HG02943 (cell line): ENCODE data around the gene AIFM3.
"Not testable (repeated sequence)": the region's sequence is repeated elsewhere in the genome, so short reads cannot be mapped to it uniquely, and the experiment has no call there.

ENCODE experiments used
- ATAC-seq: cut with Tn5 transposase; IDR thresholded peaks from one replicate; pipeline ENCODE4 v1.9.1; 2021; ENCODE audit warnings: mild to moderate bottlenecking, low read depth, moderate library complexity; ENCODE audit not compliant: unreplicated experiment

The AIFM3 gene

DNA sequence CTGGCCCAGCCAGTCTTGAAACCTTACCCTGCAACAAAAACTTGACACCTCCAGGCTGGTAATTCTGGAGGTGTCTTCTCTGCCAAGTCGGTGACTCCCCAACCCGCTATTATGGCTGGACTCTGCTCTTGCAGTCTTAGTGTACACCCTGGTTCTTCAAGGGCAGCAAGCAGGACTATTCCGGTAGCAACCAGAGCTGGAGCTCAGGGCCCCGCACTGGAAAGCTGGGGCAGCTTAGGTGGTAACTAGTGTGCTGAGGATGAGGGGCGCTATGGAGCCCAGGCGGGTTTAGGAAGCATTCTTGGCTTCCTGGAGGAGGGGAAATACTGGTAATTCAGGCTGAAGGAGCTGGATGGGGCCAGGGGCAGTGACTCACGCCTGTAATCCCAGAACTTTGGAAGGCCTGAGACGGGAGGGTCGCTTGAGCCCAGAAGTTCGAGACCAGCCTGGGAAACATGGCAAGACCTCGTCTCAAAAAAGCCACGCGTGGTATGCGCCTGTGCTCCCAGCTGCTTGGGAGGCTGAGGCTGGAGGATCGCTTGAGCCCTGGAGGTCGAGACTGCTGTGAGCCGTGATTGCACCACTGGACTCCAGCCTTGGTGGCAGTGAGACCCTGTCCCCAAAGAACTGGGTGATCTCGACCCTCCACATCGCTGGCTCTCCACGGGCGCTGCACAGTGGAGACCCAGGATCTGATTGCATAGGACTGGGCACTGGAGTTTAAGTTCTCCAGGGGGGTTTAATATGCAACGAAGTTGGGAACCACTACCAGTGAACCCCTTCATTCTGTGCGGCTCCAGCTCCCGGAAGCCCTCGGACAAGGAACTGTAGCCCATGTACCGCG, 10.6 kb upstream of the AIFM3 start:
- no peak for ATAC-seq

DNA sequence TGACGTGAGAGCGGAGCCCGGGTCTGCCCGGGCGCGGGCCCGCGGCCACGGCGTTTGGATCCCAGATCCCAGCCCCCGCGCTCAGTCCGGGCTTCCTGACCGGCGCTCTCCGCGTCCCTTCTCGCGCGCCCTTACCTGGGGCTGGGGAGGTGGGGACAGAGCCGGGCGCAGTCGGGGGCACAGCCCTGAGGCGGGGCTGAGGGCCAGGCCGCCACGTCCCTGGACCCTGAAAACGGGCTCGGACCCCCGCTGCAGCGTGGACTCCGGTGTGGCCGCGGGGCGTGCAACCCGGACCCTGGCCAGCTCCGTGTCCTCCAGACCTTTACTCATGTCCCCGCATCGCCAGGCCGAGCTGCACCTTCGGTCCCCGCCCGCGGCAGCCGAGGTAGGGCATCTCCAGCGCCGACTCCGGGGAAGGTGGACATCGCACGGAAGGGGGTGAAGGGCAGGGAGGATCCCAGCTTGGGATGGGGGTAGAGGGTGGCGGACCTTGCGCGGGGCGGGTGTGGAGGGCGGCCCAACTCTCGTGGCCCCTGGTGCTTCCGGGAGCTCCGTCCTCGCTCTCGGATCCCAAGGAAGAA, 9.9 kb upstream of the AIFM3 start:
- no peak for ATAC-seq

GRCh38 chr22:20957683-20958431, 9.2 kb upstream of the AIFM3 start:
- ATAC-seq: no peak

DNA sequence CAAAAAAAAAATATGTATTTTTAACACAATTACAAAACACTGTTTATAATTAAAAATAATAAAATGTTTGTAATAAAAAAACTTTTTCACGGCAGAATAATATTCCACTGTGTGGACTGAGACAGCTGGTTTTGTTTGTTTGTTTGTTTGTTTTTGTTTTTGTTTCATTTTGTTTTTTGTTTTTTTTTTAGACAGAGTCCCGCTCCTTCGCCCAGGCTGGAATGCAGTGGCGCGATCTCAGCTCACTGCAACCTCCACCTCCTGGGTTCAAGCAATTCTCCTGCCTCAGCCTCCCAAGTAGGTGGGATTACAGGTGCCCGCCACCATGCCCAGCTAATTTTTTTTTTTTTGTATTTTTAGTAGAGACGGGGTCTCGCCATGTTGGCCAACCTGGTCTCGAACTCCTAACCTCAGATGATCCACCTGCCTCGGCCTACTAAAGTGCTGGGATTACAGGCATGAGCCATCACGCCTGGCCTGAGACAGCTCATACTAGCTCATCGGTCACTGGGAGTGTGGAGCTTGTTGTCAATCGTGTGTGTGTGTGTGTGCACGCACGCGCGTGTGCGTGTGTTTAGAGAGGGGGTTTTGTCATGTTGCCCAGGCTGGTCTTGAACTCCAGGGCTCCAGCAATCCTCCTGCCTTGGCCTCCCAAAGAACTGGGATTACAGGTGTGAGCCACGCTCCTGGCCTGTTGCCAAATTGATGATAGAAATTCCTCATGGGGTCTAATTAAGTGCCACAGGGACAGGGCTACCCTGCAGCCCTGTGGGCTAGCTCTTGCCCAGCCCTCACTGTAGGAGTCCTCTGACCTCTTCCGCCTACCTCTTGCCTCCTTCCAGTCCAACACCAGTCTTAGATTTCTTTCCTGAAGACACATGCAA, 7.2 kb upstream of the AIFM3 start:
- ATAC-seq: no peak

- ATAC-seq: no peak
Measured at GRCh38 chr22:20960609-20961008, 6.4 kb upstream of the AIFM3 start.

DNA sequence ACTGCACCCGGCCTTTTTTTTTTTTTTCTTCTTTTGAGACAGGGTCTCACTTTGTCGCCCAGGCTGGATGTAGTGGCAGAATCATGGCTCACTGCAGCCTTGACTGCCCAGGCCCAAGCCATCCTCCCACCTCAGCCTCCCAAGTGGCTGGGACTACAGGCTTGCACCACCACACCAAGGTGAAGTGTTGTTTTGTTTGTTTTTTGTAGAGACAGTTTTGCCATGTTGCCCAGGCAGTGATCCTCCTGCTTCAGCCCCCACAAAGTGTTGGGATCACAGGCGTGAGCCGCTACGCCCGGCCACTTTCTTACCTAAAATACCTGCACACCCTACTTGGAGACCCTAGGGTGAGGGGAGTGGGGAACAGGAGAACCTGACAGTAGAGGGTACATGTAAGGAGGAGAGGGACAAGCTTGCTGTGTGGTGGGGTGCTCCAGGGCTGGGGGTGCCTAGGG, 4.5 kb upstream of the AIFM3 start:
- ATAC-seq: no peak

DNA sequence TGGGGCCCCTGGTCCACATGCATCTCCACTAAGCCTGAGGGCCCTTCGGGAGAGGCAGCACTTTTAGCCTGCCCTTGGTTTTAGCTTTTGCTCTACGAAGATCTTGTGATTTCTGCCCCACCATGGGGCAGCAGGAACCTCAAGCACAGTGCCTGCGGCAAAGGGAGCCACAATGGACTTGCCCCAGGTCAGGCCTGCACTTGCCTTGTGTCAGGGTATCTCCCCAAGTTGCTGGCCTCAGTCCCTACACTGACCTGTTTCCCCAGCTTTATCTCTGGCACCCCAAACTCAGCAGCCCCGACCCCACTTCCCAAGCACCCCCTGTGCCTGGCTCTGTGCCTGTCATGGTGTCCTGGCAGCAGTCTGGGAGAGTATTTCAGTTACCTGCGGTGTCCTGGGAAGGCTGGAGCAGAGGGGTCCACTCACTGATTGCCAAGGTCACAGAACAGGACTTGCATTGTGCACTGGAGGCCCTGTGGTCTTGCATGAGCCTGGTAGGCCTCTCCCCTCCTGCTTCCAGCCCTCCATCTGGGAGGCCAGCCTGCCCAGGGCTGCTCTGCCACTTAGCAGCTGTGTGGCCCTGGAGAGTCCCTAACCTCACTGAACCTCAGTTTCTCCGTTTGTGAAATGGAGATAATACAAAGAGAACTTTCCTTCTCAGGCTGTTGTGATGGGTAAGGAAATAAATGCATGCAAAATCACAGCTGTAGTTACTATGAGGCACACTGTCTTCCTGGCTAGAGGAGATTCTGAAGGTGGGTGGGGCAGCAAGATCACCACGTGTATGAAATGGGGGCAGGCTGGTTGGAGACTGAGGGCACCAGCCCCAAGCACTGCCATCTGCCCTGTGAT, 3.6 kb upstream of the AIFM3 start:
- no peak for ATAC-seq

- ATAC-seq: no peak
Measured at GRCh38 chr22:20964090-20964798, 2.8 kb upstream of the AIFM3 start.

DNA sequence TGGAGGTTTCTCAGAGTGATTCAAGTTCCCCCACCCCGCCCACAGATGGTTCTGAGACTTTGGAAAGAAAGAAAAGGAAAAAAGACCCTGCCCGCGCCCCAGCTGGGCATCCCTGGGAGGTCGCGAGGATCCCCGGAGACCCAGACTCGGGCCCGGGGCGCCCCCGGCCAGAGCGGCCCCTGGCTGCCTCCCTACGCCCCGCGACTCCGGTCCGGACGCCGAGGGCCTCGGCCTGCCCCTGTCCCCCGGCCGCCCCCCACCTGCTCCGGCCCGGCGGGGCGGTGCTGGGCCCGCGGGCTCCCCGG, 2.3 kb upstream of the AIFM3 start:
- no peak for ATAC-seq

DNA sequence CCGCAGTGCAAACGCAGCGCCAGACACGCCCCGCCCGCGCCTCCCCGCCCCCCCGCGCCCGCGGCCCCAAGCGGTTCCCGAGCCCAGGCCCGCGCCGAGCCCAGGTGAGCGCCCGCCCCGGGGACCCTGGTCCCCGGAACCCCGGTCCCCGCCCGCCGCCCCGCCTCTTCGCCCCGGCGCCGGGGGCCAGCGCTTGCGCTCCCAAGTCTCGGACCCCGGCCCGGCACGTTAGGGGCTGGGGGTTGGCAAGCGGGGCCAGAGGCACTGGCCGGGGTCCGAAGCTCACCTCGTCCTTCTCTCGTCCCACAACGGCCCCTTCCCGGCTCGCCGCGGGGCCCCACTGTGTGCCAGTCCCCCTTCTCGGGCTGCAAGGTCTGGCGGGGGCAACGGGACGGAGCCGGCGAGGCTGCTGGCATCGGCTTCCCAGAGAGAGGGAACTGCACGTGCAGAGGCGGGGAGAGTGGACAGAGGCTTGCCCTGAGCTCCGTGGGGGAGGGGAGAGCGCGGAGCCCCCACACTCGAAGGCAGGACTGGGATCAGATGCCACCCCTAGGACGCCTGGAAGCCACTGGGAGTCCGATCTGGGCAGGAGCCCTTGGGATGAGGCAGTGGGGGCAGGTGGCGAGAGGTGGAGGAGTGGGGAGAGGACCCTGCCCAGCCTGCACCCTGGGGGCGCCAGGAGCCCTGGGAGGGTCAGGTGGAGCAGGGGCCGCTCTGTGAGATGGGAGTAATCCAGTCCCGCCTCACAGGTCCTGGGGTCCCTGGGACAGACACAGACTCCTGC, 1.8 kb upstream of the AIFM3 start:
- no peak for ATAC-seq

DNA sequence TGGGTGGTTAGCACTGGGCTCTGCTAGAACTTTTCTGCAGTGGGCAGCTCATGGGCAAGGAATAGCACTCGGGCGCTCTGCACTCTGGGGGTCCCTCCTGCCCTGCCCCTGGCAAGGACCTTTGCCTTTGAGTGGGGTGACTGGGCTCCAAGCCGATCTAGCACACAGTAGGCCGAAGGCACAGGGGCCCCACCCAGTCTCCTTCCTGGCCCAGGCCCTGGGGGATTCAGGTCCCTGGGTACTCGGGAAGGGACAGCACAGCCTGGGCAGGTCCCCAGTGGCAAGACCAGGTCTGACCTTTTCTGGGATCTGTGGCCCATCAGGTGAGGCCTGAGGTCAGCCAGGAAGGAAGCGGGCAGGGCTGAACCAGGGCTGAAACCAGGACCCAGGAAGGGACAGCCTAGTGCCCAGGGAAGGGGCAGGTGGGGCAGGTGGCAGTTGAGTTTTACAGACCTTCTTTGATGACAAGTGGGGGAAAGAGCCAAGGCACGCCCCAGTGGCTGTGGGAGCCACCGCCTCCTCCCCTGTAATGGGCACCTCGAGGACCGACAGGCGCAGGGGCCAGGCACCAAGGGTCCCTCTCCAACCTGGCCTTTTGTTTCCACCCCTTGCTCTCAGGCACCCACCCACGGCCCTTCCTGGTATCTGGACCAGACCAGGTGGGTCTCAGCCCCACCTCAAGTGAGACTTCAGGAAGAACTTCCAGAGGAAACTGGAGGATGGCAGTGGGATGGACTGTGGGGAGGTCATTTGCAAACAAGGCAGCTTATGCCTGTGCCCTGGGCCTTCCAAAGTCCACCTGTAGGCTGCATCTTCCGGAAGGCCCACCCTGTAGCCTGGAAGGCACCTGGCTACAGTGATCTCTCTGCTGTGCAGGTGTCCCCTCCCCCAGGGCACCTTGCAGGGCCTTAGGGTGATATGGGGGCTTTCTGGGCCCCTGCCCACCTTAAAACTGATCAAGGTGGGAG, 883 bp upstream of the AIFM3 start:
- no peak for ATAC-seq

- no peak for ATAC-seq
Measured at GRCh38 chr22:20967697-20968211, 699 bp downstream of the AIFM3 start.

DNA sequence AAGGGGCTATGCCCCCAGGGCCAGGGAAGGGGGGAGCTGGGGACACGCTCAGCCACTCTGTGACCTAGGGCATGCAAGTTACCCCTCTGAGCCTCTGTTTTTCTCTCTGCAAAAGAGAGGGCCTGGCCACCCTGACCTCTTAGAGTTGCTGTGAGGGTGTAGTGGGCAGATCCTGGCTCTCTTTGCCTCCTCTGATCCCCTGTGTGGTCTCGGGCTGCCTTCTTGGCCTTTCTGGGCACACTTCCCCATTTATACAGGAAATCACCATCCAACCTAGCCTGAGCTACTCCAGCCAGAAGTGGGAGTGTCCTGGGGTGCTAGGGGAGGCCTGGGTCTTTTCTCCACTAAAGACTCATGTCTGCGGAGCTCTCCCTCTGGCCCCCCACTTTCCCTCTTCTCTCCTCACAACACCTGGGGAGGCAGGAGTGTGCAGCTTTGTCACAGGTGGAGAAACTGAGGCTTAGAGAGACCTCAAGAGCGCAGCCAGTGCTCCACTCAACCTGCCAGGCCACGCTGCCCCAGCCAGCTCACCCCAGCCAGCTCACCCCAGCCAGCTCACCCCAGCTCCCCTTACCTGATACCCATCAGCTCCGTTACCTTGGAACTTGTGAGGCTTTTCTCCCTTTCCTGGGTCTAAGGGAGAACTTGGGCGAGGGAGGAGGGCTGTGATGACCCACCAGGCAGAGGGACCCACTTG, 1.4 kb downstream of the AIFM3 start:
- ATAC-seq: no peak

DNA sequence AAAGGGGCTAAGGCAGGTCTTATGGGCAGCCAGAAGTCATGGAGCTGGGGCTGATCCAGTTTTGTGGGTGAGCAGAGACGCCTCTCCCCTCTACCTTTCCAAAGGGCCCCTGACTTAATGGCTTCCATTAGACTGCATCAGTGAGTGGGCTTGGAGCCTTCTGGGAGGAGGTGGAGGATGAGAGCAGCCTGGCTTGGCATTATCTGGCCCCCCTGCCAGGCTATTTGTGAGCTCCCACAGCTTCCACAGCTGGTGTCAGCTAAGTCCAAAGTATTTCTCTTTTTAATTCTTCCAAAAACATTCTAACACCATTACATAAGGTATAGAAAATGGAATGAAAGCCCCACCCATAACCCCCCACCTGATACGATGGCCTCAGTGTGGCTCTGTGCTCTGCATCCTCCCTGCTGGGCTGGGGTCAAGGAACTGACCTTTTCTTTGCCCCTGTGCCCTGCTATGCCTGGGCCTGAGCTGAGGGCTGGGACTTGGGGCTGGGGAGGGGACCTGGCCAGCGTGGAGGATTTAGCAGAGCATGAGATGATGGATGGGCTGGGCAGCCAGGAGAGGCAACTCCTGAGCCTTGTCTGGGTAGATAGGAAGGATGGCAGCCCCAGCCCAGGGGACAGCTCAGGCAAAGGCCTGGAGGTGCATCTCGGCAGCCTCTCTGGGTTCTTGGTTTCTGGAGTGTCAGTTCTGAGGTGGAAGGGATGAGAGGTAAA, 4.0 kb downstream of the AIFM3 start:
- ATAC-seq: no peak

DNA sequence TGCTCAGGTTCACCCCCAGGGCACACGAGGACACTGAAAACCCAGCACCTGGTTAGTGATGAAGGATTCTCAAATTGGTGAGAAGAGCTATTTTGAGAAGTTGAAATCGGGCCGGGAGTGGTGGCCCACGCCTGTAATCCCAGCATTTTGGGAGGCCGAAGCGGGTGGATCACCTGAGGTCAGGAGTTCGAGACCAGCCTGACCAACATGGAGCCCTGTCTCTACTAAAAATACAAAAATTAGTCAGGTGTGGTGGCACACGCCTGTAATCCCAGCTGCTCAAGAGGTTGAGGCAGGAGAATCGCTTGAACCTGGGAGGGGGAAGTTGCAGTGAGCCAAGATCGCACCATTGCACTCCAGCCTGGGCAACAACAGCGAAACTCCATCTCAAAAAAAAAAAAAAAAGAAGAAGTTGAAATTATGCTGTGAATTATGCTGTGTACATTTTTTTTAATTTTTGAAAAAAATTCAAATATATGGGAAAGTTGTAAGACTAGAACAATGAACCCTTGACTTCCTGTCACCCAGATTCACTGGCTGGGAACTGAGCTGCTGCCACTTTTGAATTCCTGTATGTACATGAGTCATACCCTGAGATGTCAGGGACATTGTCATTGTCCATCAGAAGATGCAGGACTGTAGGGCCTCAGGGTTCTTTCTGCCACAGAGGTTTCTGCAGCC, 5.1 kb downstream of the AIFM3 start:
- not testable (repeated sequence) for ATAC-seq
